Esophagus muscularis mucosa (tissue), 4 donors: ENCODE measurements around the gene DLL1. TPM values are rescaled to one million over a fixed set of nuclear protein-coding genes. Genes with fewer than 3 reads are reported as not detected.

Experiments used
- DNase-seq: peaks from one replicate; pipeline ENCODE4 v3.0.0-alpha.2; 2017; ENCODE audit errors: extremely low spot score
- H3K27ac ChIP-seq, 4 donors: fragments of 200-600 bp; sonication (generic); replicated peaks in 1 of 4; 1 replicate in 3 of 4; 2 replicates in 1 of 4; pipeline ENCODE4 v1.5.1; 2016 to 2019; ENCODE audit warnings: mild to moderate bottlenecking in 1 of 4
- H3K27me3 ChIP-seq, 4 donors: fragments of 200-600 bp; sonication (generic); one replicate each; pipeline versions ENCODE4 v1.5.1 to v1.6.0; 2016 to 2019
- H3K36me3 ChIP-seq, 4 donors: fragments of 200-600 bp; sonication (generic); one replicate each; pipeline ENCODE4 v1.5.1; 2016 to 2019
- H3K4me1 ChIP-seq, 4 donors: fragments of 200-600 bp; sonication (generic); one replicate each; pipeline ENCODE4 v1.5.1; 2016 to 2019
- H3K4me3 ChIP-seq, 4 donors: fragments of 200-600 bp; sonication (generic); 1 replicate in 2 of 4; 2 replicates in 2 of 4; pipeline ENCODE4 v1.5.1; 2016 to 2019; ENCODE audit warnings: mild to moderate bottlenecking in 4 of 4, moderate library complexity in 1 of 4
- H3K9me3 ChIP-seq, 4 donors: fragments of 200-600 bp; sonication (generic); 1 replicate in 3 of 4; 2 replicates in 1 of 4; pipeline ENCODE4 v1.5.1; 2016 to 2019
- EP300 ChIP-seq: sonication (generic); formaldehyde crosslinking; IDR thresholded peaks from one replicate; pipeline ENCODE4 v1.6.1; 2017; ENCODE audit warnings: antibody characterized with exemption
- POLR2A ChIP-seq: fragments of 450-650 bp; IDR thresholded peaks from one replicate; pipeline ENCODE4 v1.6.1; 2017; ENCODE audit warnings: antibody characterized with exemption, moderate library complexity, mild to moderate bottlenecking, low read depth
- POLR2AphosphoS5 ChIP-seq, 2 donors: sonication (generic); formaldehyde crosslinking; IDR thresholded peaks; one replicate each; pipeline ENCODE4 v1.6.1; 2017; ENCODE audit warnings: antibody characterized with exemption in 2 of 2
- WGBS: methylation state at CpG from one replicate; pipeline ENCODE4 v1.1.5; 2018; 5-methylcytosine and 5-hydroxymethylcytosine counted together
- intact Hi-C: fragments of 100-400 bp; cut with DNase I; formaldehyde crosslinking; loops from one replicate; pipeline ENCODE4 v1.15.1; 2023
- total RNA-seq, 4 donors: library from RNA; depleted of rRNA; stranded (reverse); fragments of >200 nt; gene quantifications; one replicate each; pipeline versions ENCODE4 v1.1.0 to v1.2.1, GENCODE V29; 2016
- TF ChIP-seq, protein P1 (sequence below), 3 experiments: fragments of 200-600 bp in 2 of 3; fragments of 450-650 bp in 1 of 3; sonication (generic) in 2 of 3; IDR thresholded peaks; one replicate each; pipeline ENCODE4 v1.5.1; 2017 to 2019; ENCODE audit warnings: antibody characterized with exemption in 3 of 3, mild to moderate bottlenecking in 2 of 3, moderate library complexity in 1 of 3

DLL1 gene
- total RNA-seq, 4 donors from 2014 or later: 3.7 to 8.8 (median 6.6) TPM

DNA sequence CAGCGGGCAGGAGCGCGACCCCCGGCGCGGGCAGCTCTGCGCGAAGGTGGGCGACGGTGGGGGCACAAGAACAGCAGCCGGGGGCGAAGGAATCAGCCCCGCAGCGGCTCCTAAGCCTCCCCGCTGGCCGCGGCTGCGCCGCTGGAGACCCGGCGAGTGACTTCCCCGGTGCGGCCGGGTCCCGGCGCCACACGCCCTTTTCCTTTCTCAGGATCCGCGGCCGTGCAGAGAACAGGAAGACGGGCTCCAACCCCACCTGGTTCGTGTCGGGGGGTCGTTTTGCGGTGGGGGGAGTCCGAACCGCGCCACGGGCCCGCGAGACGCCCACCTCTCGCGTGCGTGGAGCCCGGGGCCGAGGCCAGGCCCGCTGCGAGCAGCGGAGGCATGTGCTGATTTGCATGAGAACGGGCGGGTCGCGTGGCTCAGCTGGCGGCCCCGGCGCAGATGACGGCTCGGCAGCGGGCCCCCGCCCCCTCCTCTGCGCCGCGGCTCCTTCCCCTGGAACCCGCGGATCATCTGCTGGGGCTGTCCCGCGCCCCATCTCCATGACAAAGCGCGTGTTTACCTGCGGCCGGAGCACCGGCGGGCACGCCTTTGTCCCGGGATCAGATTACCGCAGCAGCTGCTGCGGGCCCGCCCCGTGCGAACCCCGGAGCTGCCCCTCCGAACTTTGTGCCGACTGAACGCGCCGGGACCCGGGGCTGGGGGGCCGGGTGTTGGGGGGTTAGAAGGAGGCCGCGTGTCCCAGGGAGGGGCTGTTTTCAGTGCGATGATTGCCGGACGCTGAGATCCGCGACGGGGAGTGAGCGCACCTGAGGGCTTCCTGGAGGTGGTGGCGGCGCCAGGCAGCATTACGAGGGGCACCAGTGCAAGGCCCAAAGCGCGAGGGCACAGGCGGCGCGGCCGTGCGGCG, 4.9 kb upstream of the DLL1 start:
- intact Hi-C loops: loop anchor here (10.0 kb wide), 2 partner anchors 331 to 461 kb away; no protein-coding TSS in a partner anchor
- DNase-seq: no peak
- peak overlapping the region; percentile 53 to 68 (median 54) for H3K4me3 ChIP-seq
- no peaks in the 10 kb centered on the region for H3K36me3 ChIP-seq
- TF ChIP-seq POLR2AphosphoS5 (IDR thresholded peaks at IDR 0.05) (no peak), POLR2A (no peak), EP300 (no peak)
- TF ChIP-seq, protein P1, sequence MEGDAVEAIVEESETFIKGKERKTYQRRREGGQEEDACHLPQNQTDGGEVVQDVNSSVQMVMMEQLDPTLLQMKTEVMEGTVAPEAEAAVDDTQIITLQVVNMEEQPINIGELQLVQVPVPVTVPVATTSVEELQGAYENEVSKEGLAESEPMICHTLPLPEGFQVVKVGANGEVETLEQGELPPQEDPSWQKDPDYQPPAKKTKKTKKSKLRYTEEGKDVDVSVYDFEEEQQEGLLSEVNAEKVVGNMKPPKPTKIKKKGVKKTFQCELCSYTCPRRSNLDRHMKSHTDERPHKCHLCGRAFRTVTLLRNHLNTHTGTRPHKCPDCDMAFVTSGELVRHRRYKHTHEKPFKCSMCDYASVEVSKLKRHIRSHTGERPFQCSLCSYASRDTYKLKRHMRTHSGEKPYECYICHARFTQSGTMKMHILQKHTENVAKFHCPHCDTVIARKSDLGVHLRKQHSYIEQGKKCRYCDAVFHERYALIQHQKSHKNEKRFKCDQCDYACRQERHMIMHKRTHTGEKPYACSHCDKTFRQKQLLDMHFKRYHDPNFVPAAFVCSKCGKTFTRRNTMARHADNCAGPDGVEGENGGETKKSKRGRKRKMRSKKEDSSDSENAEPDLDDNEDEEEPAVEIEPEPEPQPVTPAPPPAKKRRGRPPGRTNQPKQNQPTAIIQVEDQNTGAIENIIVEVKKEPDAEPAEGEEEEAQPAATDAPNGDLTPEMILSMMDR (IDR thresholded peaks at IDR 0.05): no peak
- H3K27ac ChIP-seq: no peak overlapping the region
- 6% methylated on average over 7 of the region's 109 CpGs for WGBS
- H3K4me1 ChIP-seq: peaks cover 44 to 67% (median 58%) of the 10 kb centered on the region in 4 donors
- peaks cover 13 to 79% (median 53%) of the 10 kb centered on the region in 4 donors for H3K27me3 ChIP-seq
- H3K9me3 ChIP-seq: no peaks in the 10 kb centered on the region

GRCh38 chr6:170294813-170295509, 4.1 kb upstream of the DLL1 start:
- no peak for TF ChIP-seq POLR2A
- no peak for DNase-seq
- no peaks in the 10 kb centered on the region for H3K36me3 ChIP-seq
- WGBS: 29% methylated on average over 14 of the region's 30 CpGs
- peaks cover 44 to 73% (median 63%) of the 10 kb centered on the region in 4 donors for H3K4me1 ChIP-seq
- no peaks in the 10 kb centered on the region for H3K9me3 ChIP-seq
- H3K27me3 ChIP-seq: peaks cover 13 to 81% (median 53%) of the 10 kb centered on the region in 4 donors
- H3K4me3 ChIP-seq: peak overlapping the region; percentile 53 to 68 (median 54)
- no peak overlapping the region for H3K27ac ChIP-seq
- intact Hi-C loops: loop anchor here (10.0 kb wide), 2 partner anchors 330 to 460 kb away; no protein-coding TSS in a partner anchor

- intact Hi-C loops: loop anchor here (10.0 kb wide), 2 partner anchors 330 to 460 kb away; no protein-coding TSS in a partner anchor
- no peaks in the 10 kb centered on the region for H3K36me3 ChIP-seq
- TF ChIP-seq EP300: no peak
- TF ChIP-seq POLR2A: no peak
- TF ChIP-seq, protein P1 (IDR thresholded peaks at IDR 0.05): no peak
- no peak for TF ChIP-seq POLR2AphosphoS5 (IDR thresholded peaks at IDR 0.05)
- no peak for DNase-seq
- WGBS: 64% methylated on average over 2 of the region's 2 CpGs
- H3K4me3 ChIP-seq: no peak overlapping the region
- peaks cover 47 to 80% (median 69%) of the 10 kb centered on the region in 4 donors for H3K4me1 ChIP-seq
- H3K27ac ChIP-seq: no peak overlapping the region
- peaks cover 13 to 88% (median 57%) of the 10 kb centered on the region in 4 donors for H3K27me3 ChIP-seq
- no peaks in the 10 kb centered on the region for H3K9me3 ChIP-seq
Measured at GRCh38 chr6:170294298-170294730, 3.4 kb upstream of the DLL1 start.

DNA sequence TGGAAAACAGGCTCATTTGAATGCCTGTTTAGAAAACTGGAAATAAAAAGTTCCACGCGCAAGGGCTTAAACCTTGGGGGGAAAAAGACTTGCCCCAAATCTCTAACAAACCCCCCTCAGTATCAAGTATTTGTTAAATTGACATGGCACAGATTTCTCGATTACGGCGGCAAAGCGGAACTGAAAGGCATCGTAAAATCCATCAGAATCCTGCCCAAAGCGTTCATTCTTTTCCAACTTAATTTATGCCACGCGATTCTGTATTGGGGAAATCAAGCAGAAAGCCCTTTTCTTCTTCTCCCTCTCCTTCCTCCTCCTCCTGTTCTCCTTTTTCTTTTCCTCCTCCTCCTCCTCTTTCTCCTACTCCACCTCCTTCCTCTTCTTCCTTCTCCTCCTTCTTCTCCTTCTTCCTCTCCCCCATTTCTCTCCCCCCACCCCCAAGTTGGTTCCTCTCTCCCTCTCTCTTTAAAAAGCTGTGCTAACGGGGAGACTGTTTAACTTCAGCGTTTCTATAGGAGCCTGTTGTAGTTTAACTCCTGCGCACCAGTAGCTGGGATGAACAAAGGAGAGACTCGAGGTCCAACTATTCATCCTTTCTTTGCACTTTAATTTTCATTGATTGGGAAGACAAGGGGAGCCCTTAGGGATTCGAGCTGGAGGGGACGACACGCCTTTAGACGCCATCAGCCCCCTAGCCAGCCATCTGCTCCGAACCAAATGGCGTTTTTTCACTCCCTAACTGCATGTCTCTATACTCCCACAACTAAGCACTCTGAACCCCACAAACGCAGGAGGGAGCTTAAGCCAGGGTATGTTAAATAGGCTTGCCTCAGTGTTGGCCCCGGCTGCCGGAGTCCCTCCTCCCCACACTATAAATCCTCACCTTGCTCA, 2.7 kb upstream of the DLL1 start:
- H3K27me3 ChIP-seq: peaks cover 13 to 92% (median 62%) of the 10 kb centered on the region in 4 donors
- TF ChIP-seq EP300 (no peak), POLR2A (no peak), POLR2AphosphoS5 (IDR thresholded peaks at IDR 0.05) (no peak)
- TF ChIP-seq, protein P1 (IDR thresholded peaks at IDR 0.05): no peak
- no peak for DNase-seq
- peak overlapping the region in 3 of 4 donors; percentile 9 to 76 (median 21) for H3K4me3 ChIP-seq
- no peaks in the 10 kb centered on the region for H3K9me3 ChIP-seq
- H3K36me3 ChIP-seq: no peaks in the 10 kb centered on the region
- WGBS: 21% methylated on average over 23 of the region's 23 CpGs
- intact Hi-C loops: loop anchor here (10.0 kb wide), 2 partner anchors 329 to 459 kb away; no protein-coding TSS in a partner anchor
- H3K4me1 ChIP-seq: peaks cover 54 to 87% (median 76%) of the 10 kb centered on the region in 4 donors
- no peak overlapping the region for H3K27ac ChIP-seq
